ENCODE results near the gene DZANK1.

DNA sequence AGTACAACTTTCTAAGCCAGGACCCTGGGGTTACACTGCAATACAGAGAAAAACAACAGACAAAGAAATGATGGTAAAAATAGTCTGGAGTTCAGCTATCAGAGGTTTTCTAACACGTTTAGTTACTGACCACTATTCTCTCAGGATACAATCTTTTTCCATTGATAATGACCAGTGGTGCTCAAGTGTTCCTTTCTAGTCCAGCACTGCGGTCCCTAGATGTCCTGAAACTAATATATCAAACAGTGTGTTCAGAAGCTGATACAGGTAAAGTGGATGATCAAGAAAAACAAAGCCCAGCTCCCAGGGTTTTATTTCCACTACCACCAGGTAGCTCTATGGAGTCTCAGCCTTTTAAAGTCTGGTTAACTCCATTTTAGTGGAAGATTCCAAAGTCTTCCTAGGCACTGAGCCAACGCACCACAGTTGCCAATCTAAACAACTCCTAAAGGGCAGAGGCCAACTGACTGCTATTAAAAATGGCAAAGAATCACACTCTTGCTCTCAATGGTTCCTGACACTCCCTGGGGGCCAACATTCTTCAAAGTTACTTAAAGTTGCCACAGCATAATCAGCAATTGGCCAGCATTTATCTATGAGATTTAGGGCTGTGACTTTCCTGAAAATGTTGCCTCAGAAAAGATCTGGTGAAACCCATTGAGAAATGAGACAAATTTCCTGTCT is 38.2 kb downstream of the DZANK1 start:
- no peak for TF ChIP-seq E2F8 (IDR thresholded peaks at IDR 0.05; ENCODE audit: low read depth, partially characterized antibody)
- no peak for TF ChIP-seq SP1 (CRISPR knock-in tag; IDR thresholded peaks at IDR 0.05)
- TF ChIP-seq, protein P1, sequence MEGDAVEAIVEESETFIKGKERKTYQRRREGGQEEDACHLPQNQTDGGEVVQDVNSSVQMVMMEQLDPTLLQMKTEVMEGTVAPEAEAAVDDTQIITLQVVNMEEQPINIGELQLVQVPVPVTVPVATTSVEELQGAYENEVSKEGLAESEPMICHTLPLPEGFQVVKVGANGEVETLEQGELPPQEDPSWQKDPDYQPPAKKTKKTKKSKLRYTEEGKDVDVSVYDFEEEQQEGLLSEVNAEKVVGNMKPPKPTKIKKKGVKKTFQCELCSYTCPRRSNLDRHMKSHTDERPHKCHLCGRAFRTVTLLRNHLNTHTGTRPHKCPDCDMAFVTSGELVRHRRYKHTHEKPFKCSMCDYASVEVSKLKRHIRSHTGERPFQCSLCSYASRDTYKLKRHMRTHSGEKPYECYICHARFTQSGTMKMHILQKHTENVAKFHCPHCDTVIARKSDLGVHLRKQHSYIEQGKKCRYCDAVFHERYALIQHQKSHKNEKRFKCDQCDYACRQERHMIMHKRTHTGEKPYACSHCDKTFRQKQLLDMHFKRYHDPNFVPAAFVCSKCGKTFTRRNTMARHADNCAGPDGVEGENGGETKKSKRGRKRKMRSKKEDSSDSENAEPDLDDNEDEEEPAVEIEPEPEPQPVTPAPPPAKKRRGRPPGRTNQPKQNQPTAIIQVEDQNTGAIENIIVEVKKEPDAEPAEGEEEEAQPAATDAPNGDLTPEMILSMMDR (IDR thresholded peaks at IDR 0.05 in 2 of 3, conservative IDR thresholded peaks at IDR 0.05 in 1 of 3; ENCODE audit: insufficient read depth in 2 of 3, low read depth in 1 of 3, low read length in 3 of 3): no peak
- no peak for TF ChIP-seq POLR2A (conservative IDR thresholded peaks at IDR 0.05)
- TF ChIP-seq ZC3H4 (CRISPR knock-in tag; IDR thresholded peaks at IDR 0.05; ENCODE audit: borderline replicate concordance): no peak
- no peak for TF ChIP-seq ZNF184 (CRISPR knock-in tag; IDR thresholded peaks at IDR 0.05)
- no peak for TF ChIP-seq RUNX1 (IDR thresholded peaks at IDR 0.05; ENCODE audit: low read depth)
- no peak for TF ChIP-seq USF2 (CRISPR knock-in tag; IDR thresholded peaks at IDR 0.05)
- no peak for TF ChIP-seq FOXP1 (CRISPR knock-in tag; IDR thresholded peaks at IDR 0.05)
- no peak for TF ChIP-seq CBX8 (IDR thresholded peaks at IDR 0.05; ENCODE audit: borderline replicate concordance, extremely low read depth, low read depth, low read length, poor library complexity, severe bottlenecking)
- no peak for TF ChIP-seq GATAD2A (IDR thresholded peaks at IDR 0.05)
- TF ChIP-seq HSF4 (CRISPR knock-in tag; IDR thresholded peaks at IDR 0.05; ENCODE audit: borderline replicate concordance): no peak
- TF ChIP-seq ZNF24 (IDR thresholded peaks at IDR 0.05): no peak
